Measurements from ENCODE around the gene AOPEP. TPM values are rescaled to one million over a fixed set of nuclear protein-coding genes. Genes with fewer than 3 reads are reported as not detected.

Gene AOPEP
- total RNA-seq, 1 donor from 2014 or later: 305 TPM

DNA sequence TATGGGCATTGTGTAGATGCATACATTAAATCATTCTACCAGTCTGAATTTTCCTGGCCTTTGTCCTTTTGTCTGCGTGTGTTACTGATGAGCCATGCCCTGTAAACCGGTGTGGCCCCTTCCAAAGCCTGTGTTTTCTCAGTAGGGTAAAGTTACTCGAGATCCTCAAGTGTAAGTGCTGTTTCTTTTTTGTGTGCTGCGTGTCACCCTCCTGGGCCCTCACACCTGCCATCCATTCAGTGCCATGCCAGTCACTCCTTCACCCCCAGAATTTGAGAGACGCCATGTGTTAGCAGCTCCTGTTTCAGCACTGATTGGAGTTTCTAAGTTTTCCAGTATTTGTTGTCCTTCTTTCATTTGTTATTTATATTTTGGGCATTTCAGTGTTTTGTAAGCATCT is 302.8 kb downstream of the AOPEP start:
- Histone ChIP-seq H3K9me3 (no peaks in the 10 kb centered on the region), H3K4me1 (peaks cover 97% of the 10 kb centered on the region), H3K36me3 (no peaks in the 10 kb centered on the region), H3K4me3 (no peak overlapping the region), H3K27ac (peak overlapping the region; percentile 45), H3K27me3 (no peaks in the 10 kb centered on the region)
- intact Hi-C loops (cut with DNase I): no loop called here
- TF ChIP-seq POLR2AphosphoS5 (IDR thresholded peaks at IDR 0.05; ENCODE audit: insufficient read depth in 1 of 2, low read depth in 1 of 2) (no peak), POLR2A (IDR thresholded peaks at IDR 0.05) (no peak), CTCF (IDR thresholded peaks at IDR 0.05) (no peak)
- no peak for DNase-seq (ENCODE audit: extremely low spot score in 2 of 2)

DNA sequence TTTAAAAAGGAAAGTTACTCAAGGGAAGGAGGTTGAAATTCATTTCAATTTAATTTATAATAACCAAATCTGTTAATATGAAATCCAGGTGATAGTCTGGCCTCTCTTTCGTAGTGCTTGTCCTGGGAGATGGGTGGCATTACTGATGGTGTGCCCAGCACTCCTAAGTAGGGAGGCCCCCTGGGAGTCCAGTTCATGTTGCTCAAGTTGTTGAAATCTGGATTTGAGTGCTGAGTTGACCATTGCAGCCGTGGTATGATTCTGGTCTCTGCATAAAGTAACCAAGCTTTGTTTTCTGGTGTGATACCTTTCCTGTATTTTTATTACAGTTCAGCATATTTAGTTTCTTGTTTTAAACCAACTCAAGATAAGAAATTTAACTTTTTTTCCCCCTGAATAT is 303.2 kb downstream of the AOPEP start:
- Histone ChIP-seq H3K9me3 (no peaks in the 10 kb centered on the region), H3K36me3 (no peaks in the 10 kb centered on the region), H3K27ac (peak overlapping the region; percentile 45), H3K4me1 (peaks cover 95% of the 10 kb centered on the region), H3K27me3 (no peaks in the 10 kb centered on the region), H3K4me3 (no peak overlapping the region)
- intact Hi-C loops (cut with DNase I): no loop called here
- no peak for DNase-seq (ENCODE audit: extremely low spot score in 2 of 2)
- no peak for TF ChIP-seq CTCF (IDR thresholded peaks at IDR 0.05)
- no peak for TF ChIP-seq POLR2A (IDR thresholded peaks at IDR 0.05)
- TF ChIP-seq POLR2AphosphoS5 (IDR thresholded peaks at IDR 0.05; ENCODE audit: insufficient read depth in 1 of 2, low read depth in 1 of 2): no peak

DNA sequence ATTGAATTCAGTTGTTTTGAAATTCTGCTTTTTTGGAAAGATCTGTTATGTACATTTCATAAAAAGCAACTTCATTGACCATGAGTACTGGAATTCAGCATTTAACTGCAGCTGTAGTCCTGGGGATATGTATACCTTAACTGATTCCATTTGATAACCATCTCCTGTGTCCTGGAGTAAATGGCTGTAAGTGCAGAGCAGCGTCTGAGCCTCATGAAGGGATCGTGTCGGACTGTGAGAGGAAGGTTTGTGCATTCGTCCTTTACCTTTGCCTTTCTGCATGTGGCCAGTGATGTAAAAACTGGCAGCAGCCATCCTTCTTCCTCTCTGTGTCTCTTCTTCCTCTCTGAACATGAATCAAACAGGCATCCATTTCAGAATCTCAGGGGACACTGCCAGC is 303.8 kb downstream of the AOPEP start:
- Histone ChIP-seq H3K36me3 (no peaks in the 10 kb centered on the region), H3K9me3 (no peaks in the 10 kb centered on the region), H3K4me3 (no peak overlapping the region), H3K27me3 (no peaks in the 10 kb centered on the region), H3K4me1 (peaks cover 88% of the 10 kb centered on the region), H3K27ac (peak overlapping the region; percentile 45)
- no peak for TF ChIP-seq POLR2AphosphoS5 (IDR thresholded peaks at IDR 0.05; ENCODE audit: insufficient read depth in 1 of 2, low read depth in 1 of 2)
- no peak for TF ChIP-seq CTCF (IDR thresholded peaks at IDR 0.05)
- TF ChIP-seq POLR2A (IDR thresholded peaks at IDR 0.05): no peak
- DNase-seq (ENCODE audit: extremely low spot score in 2 of 2): no peak
- intact Hi-C loops (cut with DNase I): no loop called here

- Histone ChIP-seq H3K36me3 (no peaks in the 10 kb centered on the region), H3K27me3 (no peaks in the 10 kb centered on the region), H3K27ac (peak overlapping the region; percentile 45), H3K4me1 (peaks cover 87% of the 10 kb centered on the region), H3K9me3 (no peaks in the 10 kb centered on the region), H3K4me3 (no peak overlapping the region)
- intact Hi-C loops (cut with DNase I): no loop called here
- DNase-seq (ENCODE audit: extremely low spot score in 2 of 2): no peak
- TF ChIP-seq POLR2A (IDR thresholded peaks at IDR 0.05) (no peak), POLR2AphosphoS5 (IDR thresholded peaks at IDR 0.05; ENCODE audit: insufficient read depth in 1 of 2, low read depth in 1 of 2) (no peak), CTCF (IDR thresholded peaks at IDR 0.05) (no peak)
Measured at GRCh38 chr9:95030920-95031642, 304.6 kb downstream of the AOPEP start.

DNA sequence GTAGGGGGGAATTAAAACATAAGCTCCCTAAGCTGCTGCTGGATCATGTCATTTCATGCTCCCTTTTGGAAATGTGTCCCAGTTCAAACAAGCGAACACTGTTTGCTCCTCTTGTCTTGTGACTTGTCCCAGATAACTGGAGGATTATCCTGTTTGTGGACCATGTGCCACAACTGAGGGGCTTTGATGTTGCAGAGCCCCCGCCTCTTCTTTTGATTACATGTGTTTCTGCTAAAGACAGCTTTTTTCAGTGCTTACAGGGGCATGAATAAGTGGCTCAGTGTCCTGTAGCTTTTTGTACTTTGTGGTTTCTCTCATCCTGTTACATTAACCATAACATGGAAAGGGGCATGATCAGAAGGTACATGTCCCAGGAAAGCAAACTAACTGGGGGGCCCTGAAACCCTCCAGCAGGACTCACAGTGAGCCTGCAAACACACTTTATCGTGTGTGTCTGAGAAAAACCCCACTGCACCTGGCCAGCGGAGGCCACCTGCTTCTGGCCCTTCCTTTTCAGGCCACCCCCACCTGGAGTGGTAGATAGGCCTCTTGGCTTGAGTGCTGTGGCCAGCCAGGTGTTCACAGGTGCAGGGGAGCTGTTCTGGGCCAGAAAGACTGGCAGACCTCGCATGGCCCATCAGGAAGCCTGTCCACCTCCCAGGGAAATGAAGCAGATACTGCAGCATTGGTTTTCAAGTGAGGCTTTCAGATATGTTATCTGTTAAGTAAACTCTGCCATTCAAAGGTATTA is 305.4 kb downstream of the AOPEP start:
- Histone ChIP-seq H3K9me3 (no peaks in the 10 kb centered on the region), H3K27me3 (no peaks in the 10 kb centered on the region), H3K27ac (peak overlapping the region; percentile 45), H3K4me3 (no peak overlapping the region), H3K4me1 (peaks cover 87% of the 10 kb centered on the region), H3K36me3 (no peaks in the 10 kb centered on the region)
- no peak for DNase-seq (ENCODE audit: extremely low spot score in 2 of 2)
- intact Hi-C loops (cut with DNase I): no loop called here
- no peak for TF ChIP-seq POLR2A (IDR thresholded peaks at IDR 0.05)
- no peak for TF ChIP-seq POLR2AphosphoS5 (IDR thresholded peaks at IDR 0.05; ENCODE audit: insufficient read depth in 1 of 2, low read depth in 1 of 2)
- no peak for TF ChIP-seq CTCF (IDR thresholded peaks at IDR 0.05)
